GM12878 (cell line): ENCODE measurements around the gene PAK5. TPM values are rescaled to one million over a fixed set of nuclear protein-coding genes. Genes with fewer than 3 reads are reported as not detected.

Source experiments
- ATAC-seq: fragments of 200-7000 bp; cut with Tn5 transposase; 3 replicates; pipeline ENCODE4 v1.9.1; 2020; ENCODE audit warnings: mild to moderate bottlenecking, moderate library complexity
- BruUV-seq: library from RNA; stranded (reverse); fragments of 400-500 nt; replicated peaks from 2 replicates; lab custom pipeline; 2021; lab: Mats Ljungman, UMichigan
- CTCF ChIA-PET: fragments of 300-600 bp; sonication (Branson Sonifier 250); formaldehyde crosslinking; extraction: SDS; loops from one replicate; lab custom pipeline; 2021; ENCODE audit warnings: inconsistent platforms; lab: Yijun Ruan, JAX
- POLR2A ChIA-PET: fragments of 350-600 bp; formaldehyde crosslinking; extraction: SDS; loops from one replicate; lab custom pipeline; 2021; ENCODE audit warnings: inconsistent platforms; lab: Charles Lee
- RAD21 ChIA-PET: fragments of 300-600 bp; sonication (Branson Sonifier 250); formaldehyde crosslinking; loops from one replicate; lab custom pipeline; 2023; ENCODE audit warnings: antibody characterized with exemption; ENCODE audit not compliant: unreplicated experiment; lab: Charles Lee
- SMC1A ChIA-PET: fragments of 300-600 bp; sonication (Branson Sonifier 250); formaldehyde crosslinking; loops from one replicate; lab custom pipeline; 2023; ENCODE audit not compliant: unreplicated experiment, uncharacterized antibody; lab: Charles Lee
- DNase-seq: peaks from one replicate; pipeline ENCODE4 v3.0.0-alpha.2; 2011; ENCODE audit warnings: low read depth, low spot score
- FAIRE-seq: peaks from 3 replicates; lab custom pipeline; 2011; peaks lifted over from hg19 to GRCh38; lab: Jason Lieb, UNC
- H2AFZ ChIP-seq: 2 replicates; pipeline ENCODE4 v1.6.0; 2011; ENCODE audit warnings: low read depth, low read length, control low read depth; ENCODE audit not compliant: control insufficient read depth
- H3K27ac ChIP-seq: 2 replicates; pipeline ENCODE4 v1.5.1; 2011; ENCODE audit warnings: control low read depth; ENCODE audit not compliant: control insufficient read depth, insufficient read depth
- H3K27me3 ChIP-seq, 2 experiments: replicated peaks in 1 of 2; 2 replicates each; pipeline versions ENCODE4 v1.6.0 to v1.6.1; 2011; ENCODE audit warnings: low read length in 1 of 2; ENCODE audit not compliant: control insufficient read depth in 2 of 2, insufficient read depth in 2 of 2
- H3K36me3 ChIP-seq, 2 experiments: 2 replicates each; pipeline ENCODE4 v1.5.1; 2011; ENCODE audit warnings: low read length in 1 of 2; ENCODE audit not compliant: control insufficient read depth in 2 of 2, insufficient read depth in 2 of 2
- H3K4me1 ChIP-seq: 2 replicates; pipeline ENCODE4 v1.6.1; 2011; ENCODE audit warnings: mild to moderate bottlenecking, low read length, moderate library complexity, mixed read lengths; ENCODE audit not compliant: control insufficient read depth, insufficient read depth
- H3K4me2 ChIP-seq: 2 replicates; pipeline ENCODE4 v1.6.0; 2011; ENCODE audit warnings: control low read depth; ENCODE audit not compliant: control insufficient read depth, insufficient read depth
- H3K4me3 ChIP-seq: fragments of 200-600 bp; sonication (generic); 2 replicates; pipeline ENCODE4 v1.5.1; 2016
- H3K79me2 ChIP-seq: 2 replicates; pipeline ENCODE4 v1.6.0; 2011; ENCODE audit warnings: low read length; ENCODE audit not compliant: control insufficient read depth, insufficient read depth
- H3K9ac ChIP-seq: 2 replicates; pipeline ENCODE4 v1.8.0; 2011; ENCODE audit warnings: low read length, control low read depth, mixed read lengths; ENCODE audit not compliant: control insufficient read depth, insufficient read depth
- H3K9me3 ChIP-seq: replicated peaks from 3 replicates; pipeline ENCODE4 v1.5.1; 2011; ENCODE audit warnings: mild to moderate bottlenecking, low read length; ENCODE audit not compliant: control insufficient read depth, insufficient read depth
- H4K20me1 ChIP-seq: 2 replicates; pipeline ENCODE4 v1.6.0; 2011; ENCODE audit not compliant: control insufficient read depth, insufficient read depth
- BACH1 ChIP-seq: fragments of 450-650 bp; IDR thresholded peaks from 2 replicates; pipeline ENCODE4 v1.6.1; 2017; ENCODE audit warnings: mild to moderate bottlenecking, borderline replicate concordance
- FOXM1 ChIP-seq: IDR thresholded peaks from 2 replicates; pipeline ENCODE4 v1.6.1; 2012; ENCODE audit warnings: low read depth, mild to moderate bottlenecking, inconsistent platforms, low read length, moderate library complexity
- NR2C1 ChIP-seq: fragments of 450-650 bp; IDR thresholded peaks from 2 replicates; pipeline ENCODE4 v1.6.1; 2017; ENCODE audit warnings: antibody characterized with exemption, mild to moderate bottlenecking, moderate library complexity
- RAD21 ChIP-seq: IDR thresholded peaks from 2 replicates; pipeline ENCODE4 v1.6.1; 2011; ENCODE audit warnings: mild to moderate bottlenecking, low read depth, low read length, moderate library complexity; ENCODE audit not compliant: insufficient read depth
- ZNF24 ChIP-seq: fragments of 450-650 bp; IDR thresholded peaks from 2 replicates; pipeline ENCODE4 v1.6.1; 2017; ENCODE audit warnings: antibody characterized with exemption, mild to moderate bottlenecking
- ZNF622 ChIP-seq: fragments of 450-650 bp; IDR thresholded peaks from 2 replicates; pipeline ENCODE4 v1.6.1; 2017; ENCODE audit warnings: mild to moderate bottlenecking, inconsistent platforms
- WGBS: methylation state at CpG from one replicate; pipeline ENCODE4 v1.1.6; 2016; ENCODE audit warnings: low lambda C conversion rate; ENCODE audit not compliant: insufficient replicate concordance, insufficient coverage; ENCODE audit errors: missing lambda C conversion rate; 5-methylcytosine and 5-hydroxymethylcytosine counted together
- in situ Hi-C: fragments of 300-500 bp; cut with MboI; formaldehyde crosslinking; loops from 9 replicates; pipeline ENCODE4 v1.14.3; 2018; ENCODE audit warnings: mixed read lengths
- intact Hi-C: fragments of 100-400 bp; cut with micrococcal nuclease; formaldehyde crosslinking; loops from one replicate; pipeline ENCODE4 v1.14.2; 2022; ENCODE audit not compliant: unreplicated experiment
- polyA plus RNA-seq, 11 experiments: library from polyadenylated mRNA; depleted of rRNA in 4 of 11; unstranded in 6 of 11; stranded (reverse) in 5 of 11; fragments of >200 nt; fragmentation: Nextera tagmentation in 4 of 11; fragmentation: Illumina TruSeq in 1 of 11; extraction: Ambion mirVana in 4 of 11; extraction: Trizol in 1 of 11; gene quantifications; 1 replicate in 1 of 11; 2 replicates in 10 of 11; pipeline versions ENCODE4 v1.2.1 to v1.2.3, GENCODE V29; 2011 to 2016; ENCODE audit warnings: inconsistent platforms in 2 of 11, missing spikeins in 2 of 11, low read depth in 1 of 11
- total RNA-seq, 4 experiments: library from RNA; depleted of rRNA in 3 of 4; stranded (reverse); fragments of >200 nt in 3 of 4; fragmentation: Illumina TruSeq in 1 of 4; extraction: Trizol in 1 of 4; gene quantifications; 2 replicates each; pipeline versions ENCODE4 v1.2.1 to v1.2.3, GENCODE V29; 2013 to 2021
- TF ChIP-seq, protein P1 (sequence below): fragments of 450-650 bp; IDR thresholded peaks from 2 replicates; pipeline ENCODE4 v1.6.1; 2017; ENCODE audit warnings: mild to moderate bottlenecking, low read depth, inconsistent platforms; ENCODE audit not compliant: poor library complexity, severe bottlenecking

Gene PAK5
- total and polyA plus RNA-seq, 10 of the 15 experiments (the other 5 are each of a cell fraction or from before 2014, with no cell fraction given): not detected

DNA sequence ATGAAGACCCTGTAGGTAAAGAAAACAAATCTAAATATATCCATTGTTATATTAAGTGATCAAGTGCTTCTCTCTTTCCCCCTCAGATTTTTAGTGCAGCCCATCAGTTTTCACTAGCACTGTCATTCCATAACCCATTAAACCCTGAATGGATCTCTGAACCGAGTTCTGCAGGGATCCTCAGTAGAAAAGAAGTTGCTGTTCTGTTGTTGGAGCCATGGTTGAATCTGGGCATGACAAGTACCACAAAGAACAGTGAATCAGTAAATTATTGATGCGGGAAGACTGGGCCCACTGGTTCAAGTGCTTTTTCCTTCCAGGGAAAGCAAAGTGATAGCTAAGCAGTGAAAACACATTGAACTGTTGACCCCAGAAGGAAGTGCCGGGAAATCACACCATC, 264.1 kb downstream of the PAK5 start:
- H3K27ac ChIP-seq: no peak overlapping the region
- intact Hi-C loops: no loop called here
- H3K4me2 ChIP-seq: no peak overlapping the region
- no peak for FAIRE-seq
- no peak overlapping the region for H3K4me3 ChIP-seq
- RAD21 ChIA-PET: no interaction called here
- H2AFZ ChIP-seq: no peak overlapping the region
- TF ChIP-seq ZNF622 (no peak), BACH1 (no peak), ZNF24 (no peak), RAD21 (no peak)
- TF ChIP-seq, all 136 proteins: peak for 0
- in situ Hi-C loops: no loop called here
- no TSS peak for BruUV-seq
- no peaks in the 10 kb centered on the region for H3K36me3 ChIP-seq
- DNase-seq: no peak
- SMC1A ChIA-PET: no interaction called here
- ATAC-seq: no peak
- H3K4me1 ChIP-seq: no peaks in the 10 kb centered on the region; the same call in 1 of the 2 replicates
- POLR2A ChIA-PET: no interaction called here
- no peaks in the 10 kb centered on the region for H4K20me1 ChIP-seq
- WGBS: 39% methylated on average over 3 of the region's 3 CpGs
- no peaks in the 10 kb centered on the region for H3K79me2 ChIP-seq
- no peak overlapping the region for H3K9ac ChIP-seq
- H3K9me3 ChIP-seq: no peaks in the 10 kb centered on the region
- CTCF ChIA-PET: no interaction called here
- no peaks in the 10 kb centered on the region; a peak in 1 of 4 replicates for H3K27me3 ChIP-seq

DNA sequence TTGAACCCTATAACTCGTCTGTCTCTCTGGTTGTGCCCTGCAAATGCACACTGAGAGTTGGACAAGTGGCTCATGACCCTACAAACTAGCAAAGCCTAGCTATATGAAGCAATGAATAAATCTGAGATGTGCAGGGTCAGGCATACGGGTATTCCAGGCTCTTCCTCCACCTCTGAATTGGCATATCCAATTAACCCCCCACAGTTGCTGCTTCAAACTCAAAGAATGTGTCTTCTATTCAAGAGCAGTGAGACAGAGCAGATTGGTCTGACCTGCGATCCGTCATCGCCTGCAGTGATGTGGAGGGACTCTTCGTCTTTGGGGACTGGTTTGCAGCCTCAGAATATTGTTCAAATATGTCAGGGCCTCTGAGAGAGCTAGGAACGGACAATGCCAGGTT, 264.7 kb downstream of the PAK5 start:
- Histone ChIP-seq H3K79me2 (no peaks in the 10 kb centered on the region), H3K27ac (no peak overlapping the region), H3K4me1 (no peaks in the 10 kb centered on the region; the same call in 1 of the 2 replicates), H3K36me3 (no peaks in the 10 kb centered on the region), H3K4me2 (no peak overlapping the region), H3K4me3 (no peak overlapping the region), H4K20me1 (no peaks in the 10 kb centered on the region), H2AFZ (no peak overlapping the region), H3K9ac (no peak overlapping the region), H3K9me3 (no peaks in the 10 kb centered on the region), H3K27me3 (peaks cover 0 to 2% of the 10 kb centered on the region in 2 experiments; a peak in 1 of 4 replicates)
- ChIA-PET CTCF (no interaction called here), SMC1A (no interaction called here), POLR2A (no interaction called here), RAD21 (no interaction called here)
- 28% methylated on average over 7 of the region's 7 CpGs for WGBS
- ATAC-seq (no peak), FAIRE-seq (no peak), DNase-seq (no peak)
- TF ChIP-seq FOXM1 (no peak), NR2C1 (no peak)
- TF ChIP-seq, protein P1, sequence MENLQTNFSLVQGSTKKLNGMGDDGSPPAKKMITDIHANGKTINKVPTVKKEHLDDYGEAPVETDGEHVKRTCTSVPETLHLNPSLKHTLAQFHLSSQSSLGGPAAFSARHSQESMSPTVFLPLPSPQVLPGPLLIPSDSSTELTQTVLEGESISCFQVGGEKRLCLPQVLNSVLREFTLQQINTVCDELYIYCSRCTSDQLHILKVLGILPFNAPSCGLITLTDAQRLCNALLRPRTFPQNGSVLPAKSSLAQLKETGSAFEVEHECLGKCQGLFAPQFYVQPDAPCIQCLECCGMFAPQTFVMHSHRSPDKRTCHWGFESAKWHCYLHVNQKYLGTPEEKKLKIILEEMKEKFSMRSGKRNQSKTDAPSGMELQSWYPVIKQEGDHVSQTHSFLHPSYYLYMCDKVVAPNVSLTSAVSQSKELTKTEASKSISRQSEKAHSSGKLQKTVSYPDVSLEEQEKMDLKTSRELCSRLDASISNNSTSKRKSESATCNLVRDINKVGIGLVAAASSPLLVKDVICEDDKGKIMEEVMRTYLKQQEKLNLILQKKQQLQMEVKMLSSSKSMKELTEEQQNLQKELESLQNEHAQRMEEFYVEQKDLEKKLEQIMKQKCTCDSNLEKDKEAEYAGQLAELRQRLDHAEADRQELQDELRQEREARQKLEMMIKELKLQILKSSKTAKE: no peak
- in situ Hi-C loops (no loop called here), intact Hi-C loops (no loop called here)
- no TSS peak for BruUV-seq
